Suppressor macrophage treated with lipopolysaccharide for 1 hour (primary cell): ENCODE results near the gene PCDHGB1.
"Not testable (repeated sequence)": the region's sequence is repeated elsewhere in the genome, so short reads cannot be mapped to it uniquely, and the experiment has no call there.

Source experiments
- DNase-seq, 3 donors: peaks; one replicate each; pipeline ENCODE4 v3.0.0-alpha.2; 2020 to 2022

Gene PCDHGB1

DNA sequence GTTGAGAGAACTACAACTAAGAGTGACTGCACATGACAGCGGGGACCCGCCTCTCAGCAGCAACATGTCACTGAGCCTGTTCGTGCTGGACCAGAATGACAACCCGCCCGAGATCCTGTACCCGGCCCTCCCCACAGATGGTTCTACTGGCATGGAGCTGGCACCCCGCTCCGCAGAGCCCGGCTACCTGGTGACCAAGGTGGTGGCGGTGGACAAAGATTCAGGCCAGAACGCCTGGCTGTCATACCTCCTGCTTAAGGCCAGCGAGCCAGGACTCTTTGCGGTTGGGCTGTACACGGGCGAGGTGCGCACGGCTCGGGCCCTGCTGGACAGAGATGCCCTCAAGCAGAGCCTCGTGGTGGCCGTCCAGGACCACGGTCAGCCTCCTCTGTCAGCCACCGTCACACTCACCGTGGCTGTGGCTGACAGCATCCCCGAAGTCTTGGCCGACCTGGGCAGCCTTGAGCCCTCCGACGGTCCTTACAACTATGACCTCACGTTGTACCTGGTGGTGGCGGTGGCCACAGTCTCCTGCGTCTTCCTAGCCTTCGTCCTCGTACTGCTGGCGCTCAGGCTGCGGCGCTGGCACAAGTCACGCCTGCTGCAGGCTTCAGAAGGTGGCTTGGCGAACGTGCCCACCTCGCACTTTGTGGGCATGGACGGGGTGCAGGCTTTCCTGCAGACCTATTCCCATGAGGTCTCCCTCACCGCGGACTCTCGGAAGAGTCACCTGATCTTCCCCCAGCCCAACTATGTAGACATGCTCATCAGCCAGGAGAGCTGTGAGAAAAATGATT is 34.8 kb downstream of the PCDHGB1 start:
- no peak for DNase-seq

DNA sequence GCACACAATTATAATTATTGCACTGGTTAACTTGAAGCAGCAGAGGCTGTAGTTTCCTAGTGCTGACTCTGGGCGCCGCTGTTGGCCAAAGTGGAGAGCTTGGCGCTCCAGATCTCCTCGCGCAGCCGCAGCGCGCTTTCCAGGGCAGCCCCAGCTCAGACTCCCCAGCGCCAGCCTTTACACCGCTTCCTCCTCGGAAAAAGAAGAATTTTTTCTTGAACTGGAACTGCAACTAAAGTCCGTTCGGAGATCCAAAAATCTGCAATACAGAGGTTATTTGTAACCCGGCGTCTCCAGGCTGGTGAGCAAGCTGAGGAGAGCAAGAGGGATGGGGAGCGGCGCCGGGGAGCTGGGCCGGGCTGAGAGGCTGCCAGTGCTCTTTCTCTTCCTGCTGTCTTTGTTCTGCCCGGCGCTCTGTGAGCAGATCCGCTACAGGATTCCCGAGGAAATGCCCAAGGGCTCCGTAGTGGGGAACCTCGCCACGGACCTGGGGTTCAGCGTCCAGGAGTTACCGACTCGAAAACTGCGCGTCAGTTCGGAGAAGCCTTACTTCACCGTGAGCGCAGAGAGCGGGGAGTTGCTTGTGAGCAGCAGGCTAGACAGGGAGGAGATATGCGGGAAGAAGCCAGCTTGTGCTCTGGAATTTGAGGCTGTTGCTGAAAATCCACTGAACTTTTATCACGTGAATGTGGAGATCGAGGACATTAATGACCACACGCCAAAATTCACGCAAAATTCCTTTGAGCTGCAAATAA is 37.8 kb downstream of the PCDHGB1 start, which contains the start of gene PCDHGB4:
Gene PCDHGB4 (plus strand): TSS at position 142 of the 755 bp plus-strand sequence. CDS start 187 bp downstream, at position 329.
- DNase-seq: peak; percentile 43 to 60 (median 56)

DNA sequence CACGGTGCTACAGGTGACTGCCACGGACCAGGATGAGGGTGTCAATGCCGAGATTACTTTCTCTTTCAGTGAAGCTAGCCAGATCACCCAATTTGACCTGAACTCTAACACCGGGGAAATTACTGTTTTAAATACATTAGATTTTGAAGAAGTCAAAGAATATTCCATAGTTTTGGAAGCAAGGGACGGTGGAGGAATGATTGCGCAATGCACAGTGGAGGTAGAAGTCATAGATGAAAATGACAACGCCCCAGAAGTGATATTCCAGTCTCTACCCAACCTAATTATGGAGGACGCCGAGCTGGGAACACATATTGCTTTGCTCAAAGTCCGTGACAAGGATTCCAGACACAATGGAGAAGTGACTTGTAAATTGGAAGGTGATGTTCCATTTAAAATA is 38.8 kb downstream of the PCDHGB1 start:
- no peak for DNase-seq

DNA sequence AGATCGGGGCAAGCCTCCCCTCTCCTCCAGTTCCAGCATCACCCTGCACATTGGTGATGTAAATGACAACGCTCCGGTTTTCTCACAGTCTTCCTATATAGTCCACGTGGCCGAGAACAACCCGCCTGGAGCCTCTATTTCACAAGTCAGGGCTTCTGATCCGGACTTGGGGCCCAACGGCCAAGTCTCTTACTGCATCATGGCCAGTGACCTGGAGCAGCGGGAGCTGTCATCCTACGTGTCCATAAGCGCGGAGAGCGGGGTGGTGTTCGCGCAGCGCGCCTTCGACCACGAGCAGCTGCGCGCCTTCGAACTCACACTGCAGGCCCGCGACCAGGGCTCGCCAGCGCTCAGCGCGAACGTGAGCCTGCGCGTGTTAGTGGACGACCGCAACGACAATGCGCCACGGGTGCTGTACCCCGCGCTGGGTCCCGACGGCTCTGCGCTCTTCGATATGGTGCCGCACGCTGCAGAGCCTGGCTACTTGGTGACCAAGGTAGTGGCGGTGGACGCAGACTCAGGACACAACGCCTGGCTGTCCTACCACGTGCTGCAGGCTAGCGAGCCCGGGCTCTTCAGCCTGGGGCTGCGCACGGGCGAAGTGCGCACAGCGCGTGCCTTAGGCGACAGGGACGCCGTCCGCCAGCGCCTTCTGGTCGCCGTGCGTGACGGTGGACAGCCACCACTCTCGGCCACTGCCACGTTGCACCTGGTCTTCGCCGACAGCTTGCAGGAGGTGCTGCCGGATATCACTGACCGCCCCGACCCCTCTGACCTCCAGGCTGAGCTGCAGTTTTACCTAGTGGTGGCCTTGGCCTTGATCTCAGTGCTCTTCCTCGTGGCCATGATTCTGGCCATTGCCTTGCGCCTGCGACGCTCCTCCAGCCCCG is 39.5 kb downstream of the PCDHGB1 start:
- DNase-seq: no peak

DNA sequence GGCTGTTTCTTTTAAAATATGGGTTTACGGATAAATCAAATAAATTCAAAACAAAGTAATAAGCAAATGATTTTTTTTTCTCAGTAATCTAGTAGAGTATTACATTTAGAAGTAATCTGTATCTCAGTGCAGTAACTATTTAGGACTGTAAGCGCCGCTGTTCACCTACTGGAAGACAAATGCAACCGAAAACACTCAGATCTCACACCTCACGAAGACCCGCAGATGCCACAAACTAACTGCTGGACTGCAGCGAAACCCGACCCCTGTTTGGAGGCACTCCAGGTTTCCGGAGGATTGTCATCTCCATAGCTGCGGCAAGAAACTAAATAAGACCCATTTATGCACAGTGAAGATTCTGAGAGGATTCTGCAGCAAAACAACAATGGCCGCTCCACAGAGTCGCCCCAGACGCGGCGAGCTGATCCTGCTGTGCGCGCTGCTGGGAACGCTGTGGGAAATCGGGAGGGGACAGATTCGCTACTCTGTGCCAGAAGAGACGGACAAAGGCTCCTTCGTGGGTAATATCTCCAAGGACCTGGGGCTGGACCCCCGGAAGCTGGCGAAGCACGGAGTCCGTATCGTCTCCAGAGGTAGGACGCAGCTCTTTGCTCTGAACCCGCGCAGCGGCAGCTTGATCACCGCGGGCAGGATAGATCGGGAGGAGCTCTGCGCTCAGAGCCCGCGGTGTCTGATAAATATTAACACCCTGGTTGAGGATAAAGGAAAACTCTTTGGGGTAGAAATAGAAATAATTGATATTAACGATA is 42.7 kb downstream of the PCDHGB1 start, which contains the start of gene PCDHGA8:
Gene PCDHGA8 (plus strand): TSS at position 205 of the 770 bp plus-strand sequence. CDS start 181 bp downstream, at position 386.
- no peak for DNase-seq

DNA sequence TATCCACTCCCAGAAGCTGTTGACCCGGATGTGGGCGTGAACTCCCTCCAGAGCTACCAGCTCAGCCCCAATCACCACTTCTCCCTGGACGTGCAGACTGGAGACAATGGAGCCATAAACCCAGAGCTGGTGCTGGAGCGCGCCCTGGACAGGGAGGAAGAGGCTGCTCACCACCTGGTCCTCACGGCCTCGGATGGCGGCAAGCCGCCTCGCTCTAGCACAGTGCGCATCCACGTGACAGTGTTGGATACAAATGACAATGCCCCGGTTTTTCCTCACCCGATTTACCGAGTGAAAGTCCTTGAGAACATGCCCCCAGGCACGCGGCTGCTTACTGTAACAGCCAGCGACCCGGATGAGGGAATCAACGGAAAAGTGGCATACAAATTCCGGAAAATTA is 43.4 kb downstream of the PCDHGB1 start:
- no peak for DNase-seq

DNA sequence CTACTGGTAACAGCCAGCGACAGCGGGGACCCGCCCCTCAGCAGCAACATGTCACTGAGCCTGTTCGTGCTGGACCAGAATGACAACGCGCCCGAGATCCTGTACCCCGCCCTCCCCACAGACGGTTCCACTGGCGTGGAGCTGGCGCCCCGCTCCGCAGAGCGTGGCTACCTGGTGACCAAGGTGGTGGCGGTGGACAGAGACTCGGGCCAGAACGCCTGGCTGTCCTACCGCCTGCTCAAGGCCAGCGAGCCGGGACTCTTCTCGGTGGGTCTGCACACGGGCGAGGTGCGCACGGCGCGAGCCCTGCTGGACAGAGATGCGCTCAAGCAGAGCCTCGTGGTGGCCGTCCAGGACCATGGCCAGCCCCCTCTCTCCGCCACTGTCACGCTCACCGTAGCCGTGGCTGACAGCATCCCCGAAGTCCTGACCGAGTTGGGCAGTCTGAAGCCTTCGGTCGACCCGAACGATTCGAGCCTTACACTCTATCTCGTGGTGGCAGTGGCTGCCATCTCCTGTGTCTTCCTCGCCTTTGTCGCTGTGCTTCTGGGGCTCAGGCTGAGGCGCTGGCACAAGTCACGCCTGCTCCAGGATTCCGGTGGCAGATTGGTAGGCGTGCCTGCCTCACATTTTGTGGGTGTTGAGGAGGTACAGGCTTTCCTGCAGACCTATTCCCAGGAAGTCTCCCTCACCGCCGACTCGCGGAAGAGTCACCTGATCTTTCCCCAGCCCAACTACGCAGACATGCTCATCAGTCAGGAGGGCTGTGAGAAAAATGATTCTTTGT is 44.7 kb downstream of the PCDHGB1 start:
- DNase-seq: not testable (repeated sequence)

DNA sequence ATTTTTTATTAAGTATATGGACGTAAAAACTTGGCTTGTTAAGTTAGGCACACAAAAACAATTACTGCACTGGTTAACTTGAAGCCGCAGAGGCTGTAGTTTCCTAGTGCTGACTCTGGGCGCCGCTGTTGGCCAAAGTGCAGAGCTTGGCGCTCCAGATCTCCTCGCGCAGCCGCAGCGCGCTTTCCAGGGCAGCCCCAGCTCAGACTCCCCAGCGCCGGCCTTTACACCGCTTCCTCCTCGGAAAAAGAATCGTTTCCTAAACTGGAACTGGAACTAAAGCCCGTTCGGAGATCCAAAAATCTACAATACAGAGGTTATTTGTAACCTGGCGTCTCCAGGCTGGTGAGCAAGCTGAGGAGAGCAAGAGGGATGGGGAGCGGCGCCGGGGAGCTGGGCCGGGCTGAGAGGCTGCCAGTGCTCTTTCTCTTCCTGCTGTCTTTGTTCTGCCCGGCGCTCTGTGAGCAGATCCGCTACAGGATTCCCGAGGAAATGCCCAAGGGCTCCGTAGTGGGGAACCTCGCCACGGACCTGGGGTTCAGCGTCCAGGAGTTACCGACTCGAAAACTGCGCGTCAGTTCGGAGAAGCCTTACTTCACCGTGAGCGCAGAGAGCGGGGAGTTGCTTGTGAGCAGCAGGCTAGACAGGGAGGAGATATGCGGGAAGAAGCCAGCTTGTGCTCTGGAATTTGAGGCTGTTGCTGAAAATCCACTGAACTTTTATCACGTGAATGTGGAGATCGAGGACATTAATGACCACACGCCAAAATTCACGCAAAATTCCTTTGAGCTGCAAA is 48.1 kb downstream of the PCDHGB1 start, which contains the start of gene PCDHGB5:
Gene PCDHGB5 (plus strand): TSS at position 192 of the 796 bp plus-strand sequence. CDS start 181 bp downstream, at position 373.
- DNase-seq: peak; percentile 53 to 75 (median 72)

DNA sequence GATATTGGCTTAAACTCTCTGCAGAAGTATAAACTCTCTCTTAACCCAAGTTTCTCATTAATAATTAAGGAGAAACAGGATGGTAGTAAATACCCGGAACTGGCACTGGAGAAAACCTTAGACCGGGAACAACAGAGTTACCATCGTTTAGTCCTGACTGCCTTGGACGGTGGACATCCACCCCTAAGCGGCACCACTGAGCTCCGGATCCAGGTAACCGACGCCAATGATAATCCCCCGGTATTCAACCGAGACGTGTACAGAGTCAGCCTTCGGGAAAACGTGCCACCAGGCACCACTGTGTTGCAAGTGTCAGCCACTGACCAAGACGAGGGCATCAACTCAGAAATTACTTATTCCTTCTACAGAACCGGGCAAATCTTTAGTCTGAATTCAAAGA is 48.7 kb downstream of the PCDHGB1 start:
- no peak for DNase-seq

DNA sequence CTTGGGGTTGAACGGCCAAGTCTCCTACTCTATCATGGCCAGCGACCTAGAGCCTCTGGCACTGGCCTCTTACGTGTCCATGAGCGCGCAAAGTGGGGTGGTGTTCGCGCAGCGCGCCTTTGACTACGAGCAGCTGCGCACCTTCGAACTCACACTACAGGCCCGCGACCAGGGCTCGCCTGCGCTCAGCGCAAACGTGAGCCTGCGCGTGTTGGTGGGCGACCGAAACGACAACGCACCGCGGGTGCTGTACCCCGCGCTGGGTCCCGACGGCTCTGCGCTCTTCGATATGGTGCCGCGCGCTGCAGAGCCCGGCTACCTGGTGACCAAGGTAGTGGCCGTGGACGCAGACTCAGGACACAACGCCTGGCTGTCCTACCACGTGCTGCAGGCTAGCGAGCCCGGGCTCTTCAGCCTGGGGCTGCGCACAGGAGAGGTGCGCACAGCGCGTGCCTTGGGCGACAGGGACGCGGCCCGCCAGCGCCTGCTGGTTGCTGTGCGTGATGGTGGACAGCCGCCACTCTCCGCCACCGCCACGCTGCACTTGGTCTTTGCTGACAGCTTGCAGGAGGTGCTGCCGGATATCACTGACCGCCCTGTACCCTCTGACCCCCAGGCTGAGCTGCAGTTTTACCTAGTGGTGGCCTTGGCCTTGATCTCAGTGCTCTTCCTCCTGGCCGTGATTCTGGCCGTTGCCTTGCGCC is 49.8 kb downstream of the PCDHGB1 start:
- no peak for DNase-seq
